Activated effector memory CD4-positive, alpha-beta T cell treated with Interleukin-2 at 50 U/mL for 16 hours (primary cell): ENCODE data around the gene AOX1.
"Not testable (repeated sequence)": the region's sequence is repeated elsewhere in the genome, so short reads cannot be mapped to it uniquely, and the experiment has no call there.

ENCODE experiments used
- DNase-seq: peaks from one replicate; pipeline ENCODE4 v3.0.0-alpha.2; 2020

The AOX1 gene

DNA sequence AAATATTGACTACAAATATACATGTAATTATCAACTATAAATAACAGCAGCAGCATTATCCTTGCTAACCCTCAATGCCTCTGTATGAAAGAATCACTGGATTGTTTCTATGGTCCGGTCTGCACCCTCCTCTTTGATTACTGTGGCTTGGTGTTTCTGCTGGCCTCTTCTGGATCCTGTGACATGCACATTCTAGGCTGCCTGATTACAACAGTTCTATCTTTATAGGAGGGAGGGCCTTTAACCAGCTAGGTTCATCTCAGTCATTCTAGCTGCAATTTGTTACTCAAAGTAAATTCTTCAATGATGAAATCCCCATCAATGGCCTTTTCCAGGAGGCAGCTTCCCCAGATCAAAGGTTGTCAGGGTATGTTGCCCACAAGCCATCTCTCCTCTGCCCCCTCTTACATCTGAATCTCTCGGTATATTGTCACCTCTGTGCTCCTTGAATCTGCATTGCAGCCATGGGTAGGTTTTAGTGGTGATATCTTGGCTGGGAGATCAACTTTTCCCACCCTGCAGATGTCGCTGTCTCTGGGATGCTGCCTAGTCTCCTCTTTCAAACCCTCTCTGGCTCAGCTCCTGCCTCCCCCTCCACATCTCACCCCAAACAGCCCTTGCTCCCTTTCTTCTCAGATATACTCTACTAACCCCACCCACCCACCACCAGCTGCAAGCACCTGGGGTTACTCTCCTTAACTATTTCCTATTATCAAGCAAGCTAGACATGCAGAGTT lies 119.7 kb downstream of the AOX1 start:
- DNase-seq = no peak

DNA sequence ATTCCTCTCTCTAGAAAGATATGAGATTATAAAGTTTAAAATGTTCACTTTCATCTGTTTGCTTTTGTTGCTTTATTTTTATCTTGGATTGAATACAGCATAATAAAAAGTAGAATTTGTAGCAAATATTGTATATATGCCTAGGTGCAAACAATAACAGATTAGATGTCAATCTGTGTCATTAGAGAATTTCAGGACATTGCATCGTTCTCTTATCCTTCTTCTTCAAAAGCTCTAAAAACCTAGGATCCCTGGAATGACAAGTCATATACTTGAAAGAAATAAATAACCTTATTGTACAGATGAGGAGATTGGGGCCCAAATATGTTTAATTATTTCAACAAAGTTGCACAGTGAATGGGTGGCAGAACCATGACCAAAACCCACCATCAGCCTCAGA lies 123.1 kb downstream of the AOX1 start:
- no peak for DNase-seq

DNA sequence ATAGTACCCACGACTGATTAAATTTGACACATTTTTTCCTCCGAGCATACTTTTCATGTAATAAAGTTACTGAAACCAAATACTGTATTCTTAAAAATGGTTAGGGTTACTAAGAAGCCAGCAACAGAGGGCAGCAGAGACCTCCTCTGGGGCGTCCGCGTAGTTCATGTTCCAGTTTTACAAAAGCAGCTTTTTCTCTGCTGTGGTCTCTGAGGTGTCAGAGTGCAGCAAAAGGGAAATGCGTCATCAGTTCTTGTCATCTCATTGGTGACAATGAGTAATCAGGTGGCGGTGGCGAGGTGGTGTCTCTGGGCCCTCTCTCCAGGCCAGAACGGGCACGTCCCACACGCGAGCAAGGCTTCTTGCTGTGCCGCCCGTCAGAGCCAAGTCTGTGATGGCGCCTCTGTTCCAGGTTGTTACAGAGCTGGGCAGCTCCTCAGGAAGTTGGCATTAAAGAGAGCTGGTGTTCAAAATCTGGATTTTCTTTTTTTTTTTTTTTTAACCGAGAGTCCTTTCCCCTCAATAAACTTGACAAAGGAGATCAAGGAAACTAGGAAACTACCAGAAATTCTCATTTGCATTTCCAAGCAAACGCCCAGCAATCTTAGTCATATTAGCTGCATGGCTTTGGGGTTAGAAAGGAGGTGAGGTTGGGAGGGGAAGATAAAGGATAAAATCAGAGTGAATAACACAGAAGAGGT lies 127.3 kb downstream of the AOX1 start:
- DNase-seq = peak; percentile 86

DNA sequence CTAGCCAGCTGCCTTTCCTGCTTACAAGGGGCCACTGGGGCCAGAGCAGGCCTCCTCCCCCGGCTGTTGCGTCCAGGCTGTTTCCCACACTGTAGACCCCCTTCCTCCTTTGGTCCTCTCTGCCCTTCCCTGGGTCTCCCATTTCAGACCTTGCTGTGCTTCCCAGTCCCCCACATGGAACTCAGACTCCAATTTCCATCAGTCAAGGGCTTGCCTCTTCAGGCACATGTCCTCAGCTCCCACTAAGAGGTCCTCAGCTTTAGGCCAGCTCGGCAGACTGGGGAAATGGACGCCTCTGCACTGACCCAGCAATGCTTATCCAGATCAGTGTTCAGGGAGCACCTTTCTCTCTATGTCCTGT lies 127.9 kb downstream of the AOX1 start:
- DNase-seq = no peak

DNA sequence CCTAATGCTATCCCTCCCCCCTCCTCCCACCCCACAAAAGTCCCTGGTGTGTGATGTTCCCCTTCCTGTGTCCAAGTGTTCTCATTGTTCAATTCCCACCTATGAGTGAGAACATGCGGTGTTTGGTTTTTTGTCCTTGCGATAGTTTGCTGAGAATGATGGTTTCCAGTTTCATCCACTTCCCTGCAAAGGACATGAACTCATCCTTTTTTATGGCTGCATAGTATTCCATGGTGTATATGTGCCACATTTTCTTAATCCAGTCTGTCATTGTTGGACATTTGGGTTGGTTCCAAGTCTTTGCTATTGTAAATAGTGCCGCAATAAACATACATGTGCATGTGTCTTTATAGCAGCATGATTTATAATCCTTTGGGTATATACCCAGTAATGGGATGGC lies 129.2 kb downstream of the AOX1 start:
- not testable (repeated sequence) for DNase-seq

DNA sequence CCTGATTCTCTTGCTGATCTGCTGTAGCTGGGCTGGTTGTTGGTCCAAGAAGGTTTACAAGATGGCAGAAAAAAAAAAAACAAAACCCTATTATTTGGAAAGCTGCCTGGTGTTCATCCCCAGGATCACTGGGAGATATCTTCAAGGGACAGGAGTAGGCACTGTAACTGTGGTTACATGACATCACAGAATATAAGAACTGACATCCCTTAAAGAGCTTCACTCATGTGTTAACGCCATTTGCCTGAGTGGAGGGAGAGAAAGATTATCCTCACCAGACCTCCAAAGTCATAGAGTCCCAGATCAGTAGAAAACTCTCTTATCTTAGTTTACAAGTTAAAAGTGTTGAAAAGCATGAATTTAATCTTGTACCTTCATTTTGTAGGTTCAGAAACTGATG lies 130.6 kb downstream of the AOX1 start:
- no peak for DNase-seq
